Measurements from ENCODE around the gene EHF. TPM values are rescaled to one million over a fixed set of nuclear protein-coding genes. Genes with fewer than 3 reads are reported as not detected.

EHF gene
- total RNA-seq, 3 donors from 2014 or later = 125 to 372 (median 259) TPM

DNA sequence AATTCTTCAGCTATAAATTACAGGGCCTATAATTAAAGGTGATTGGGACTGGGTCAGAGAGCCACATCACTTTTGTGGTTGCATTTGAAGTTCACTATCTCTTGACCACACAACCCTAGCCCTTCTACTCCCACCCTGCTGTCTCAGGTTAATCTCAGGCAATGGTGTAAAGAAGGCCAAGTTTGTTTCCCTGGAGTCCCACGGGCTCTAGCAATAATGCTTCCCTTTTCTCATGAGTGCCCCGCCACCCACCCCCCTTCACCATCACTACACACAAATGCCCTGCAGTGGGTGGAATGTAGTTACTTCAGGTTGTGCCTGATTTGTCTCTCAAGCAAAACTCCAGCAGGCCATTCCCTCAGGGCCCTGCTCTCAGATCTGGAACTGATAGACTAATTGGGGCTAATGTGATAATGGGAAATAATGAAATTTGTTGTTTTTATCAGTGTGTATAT is 1.8 kb upstream of the EHF start:
- no peak overlapping the region for H3K4me3 ChIP-seq
- H3K4me1 ChIP-seq (ENCODE audit: low read depth) = no peaks in the 10 kb centered on the region
- DNase-seq (no peak), ATAC-seq (no peak)
- TF ChIP-seq, protein P1, sequence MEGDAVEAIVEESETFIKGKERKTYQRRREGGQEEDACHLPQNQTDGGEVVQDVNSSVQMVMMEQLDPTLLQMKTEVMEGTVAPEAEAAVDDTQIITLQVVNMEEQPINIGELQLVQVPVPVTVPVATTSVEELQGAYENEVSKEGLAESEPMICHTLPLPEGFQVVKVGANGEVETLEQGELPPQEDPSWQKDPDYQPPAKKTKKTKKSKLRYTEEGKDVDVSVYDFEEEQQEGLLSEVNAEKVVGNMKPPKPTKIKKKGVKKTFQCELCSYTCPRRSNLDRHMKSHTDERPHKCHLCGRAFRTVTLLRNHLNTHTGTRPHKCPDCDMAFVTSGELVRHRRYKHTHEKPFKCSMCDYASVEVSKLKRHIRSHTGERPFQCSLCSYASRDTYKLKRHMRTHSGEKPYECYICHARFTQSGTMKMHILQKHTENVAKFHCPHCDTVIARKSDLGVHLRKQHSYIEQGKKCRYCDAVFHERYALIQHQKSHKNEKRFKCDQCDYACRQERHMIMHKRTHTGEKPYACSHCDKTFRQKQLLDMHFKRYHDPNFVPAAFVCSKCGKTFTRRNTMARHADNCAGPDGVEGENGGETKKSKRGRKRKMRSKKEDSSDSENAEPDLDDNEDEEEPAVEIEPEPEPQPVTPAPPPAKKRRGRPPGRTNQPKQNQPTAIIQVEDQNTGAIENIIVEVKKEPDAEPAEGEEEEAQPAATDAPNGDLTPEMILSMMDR (IDR thresholded peaks at IDR 0.05) = no peak
- intact Hi-C loops (cut with DNase I, micrococcal nuclease) = no loop called here
- no peaks in the 10 kb centered on the region for H3K36me3 ChIP-seq (ENCODE audit: low read depth)
- no peaks in the 10 kb centered on the region for H3K9me3 ChIP-seq

DNA sequence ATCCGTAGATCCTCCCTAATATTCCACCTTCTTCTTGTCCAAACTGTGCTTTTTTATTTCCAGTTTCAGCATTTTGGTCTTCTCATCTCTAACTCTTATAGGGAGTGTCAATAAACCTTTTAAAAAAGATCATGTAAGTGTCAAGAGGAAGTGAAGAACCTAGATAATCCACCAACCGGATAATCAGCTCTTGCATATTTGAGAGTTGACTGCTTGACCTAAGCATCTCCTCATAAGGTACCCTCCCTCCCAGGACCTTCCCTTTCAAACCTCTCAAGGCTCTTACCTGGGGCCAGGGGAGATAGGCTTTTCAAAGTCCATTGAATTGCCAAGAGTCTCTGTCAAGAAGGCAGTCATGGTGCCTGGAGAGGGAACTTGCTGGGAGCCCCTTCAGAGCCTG is 691 bp upstream of the EHF start:
- no peaks in the 10 kb centered on the region for H3K4me1 ChIP-seq (ENCODE audit: low read depth)
- no peak for DNase-seq
- no peaks in the 10 kb centered on the region for H3K9me3 ChIP-seq
- intact Hi-C loops (cut with DNase I, micrococcal nuclease) = no loop called here
- TF ChIP-seq, protein P1 (IDR thresholded peaks at IDR 0.05) = no peak
- H3K4me3 ChIP-seq = no peak overlapping the region
- no peak for ATAC-seq
- no peaks in the 10 kb centered on the region for H3K36me3 ChIP-seq (ENCODE audit: low read depth)

DNA sequence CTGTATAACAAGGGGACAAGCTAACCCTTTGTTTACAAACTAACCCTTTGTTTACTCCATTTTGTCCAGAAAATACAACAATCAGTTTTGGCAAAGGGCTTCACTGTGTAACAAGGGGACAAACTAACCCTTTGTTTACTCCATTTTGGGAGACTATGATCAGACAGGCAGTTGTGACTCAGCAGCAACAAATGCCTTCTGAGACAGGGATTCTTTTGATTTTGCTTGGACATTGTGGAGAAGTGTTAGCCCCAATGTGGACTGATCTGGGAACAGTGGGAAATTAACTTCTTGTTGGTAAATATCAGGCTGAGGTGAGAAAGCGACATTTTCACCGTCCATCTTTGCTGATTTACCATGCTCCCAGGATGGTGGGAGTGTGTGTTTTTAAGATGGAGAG is 983 bp downstream of the EHF start:
- H3K4me3 ChIP-seq = peak overlapping the region; percentile 38
- TF ChIP-seq, protein P1 (IDR thresholded peaks at IDR 0.05) = no peak
- ATAC-seq = no peak

DNA sequence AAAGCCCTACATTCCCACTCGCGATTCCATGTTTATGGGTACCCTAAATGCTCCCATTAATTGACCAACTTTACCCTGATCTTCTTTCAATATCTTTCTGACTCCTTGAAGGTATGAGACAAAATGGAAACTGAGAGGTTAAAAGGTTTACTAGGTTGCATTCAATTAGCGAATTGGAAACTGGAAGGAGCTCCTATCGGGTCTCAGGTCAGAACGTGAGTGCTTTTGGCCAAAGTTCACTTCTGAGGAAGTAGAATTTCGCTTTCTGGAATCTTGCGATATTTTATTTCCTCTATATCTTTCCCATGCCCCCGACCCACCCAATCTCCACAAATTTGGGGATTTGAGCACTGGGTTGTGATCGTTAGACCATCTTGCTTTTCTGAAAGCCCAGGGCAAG is 2.6 kb downstream of the EHF start:
- peak; percentile 39 for ATAC-seq
- intact Hi-C loops (cut with DNase I, micrococcal nuclease) = no loop called here
- no peaks in the 10 kb centered on the region for H3K9me3 ChIP-seq
- peaks cover 10% of the 10 kb centered on the region for H3K4me1 ChIP-seq (ENCODE audit: low read depth)
- DNase-seq = no peak
- TF ChIP-seq, protein P1 (IDR thresholded peaks at IDR 0.05) = no peak
- peak overlapping the region; percentile 7 for H3K4me3 ChIP-seq
- H3K36me3 ChIP-seq (ENCODE audit: low read depth) = no peaks in the 10 kb centered on the region

More for the DNA sequence above, 983 bp downstream of the EHF start:
- Histone ChIP-seq H3K4me1 (ENCODE audit: low read depth) (no peaks in the 10 kb centered on the region), H3K36me3 (ENCODE audit: low read depth) (no peaks in the 10 kb centered on the region), H3K9me3 (no peaks in the 10 kb centered on the region)
- intact Hi-C loops (cut with DNase I, micrococcal nuclease) = no loop called here
- no peak for DNase-seq

DNA sequence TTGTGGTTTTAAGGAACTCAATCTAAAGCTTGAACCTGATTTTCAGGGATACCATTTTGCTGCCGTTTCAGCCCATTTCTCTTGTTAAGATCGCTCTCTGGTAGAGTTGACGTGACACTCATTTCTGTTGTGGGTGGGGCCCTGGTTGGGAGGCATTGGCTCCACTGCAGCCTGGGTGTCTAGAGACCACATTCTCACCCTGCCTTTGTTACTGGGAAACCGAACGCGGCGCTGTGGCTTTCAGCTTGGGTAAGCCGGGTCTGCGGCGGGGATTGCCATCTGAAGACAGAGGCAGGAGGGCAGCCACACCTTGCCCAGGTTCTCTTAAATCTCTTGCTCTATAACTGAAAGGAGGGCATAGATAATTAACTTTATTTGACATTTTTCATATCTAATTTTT is 3.2 kb downstream of the EHF start:
- peak; percentile 50 for ATAC-seq

More for the DNA sequence above, 3.2 kb downstream of the EHF start:
- intact Hi-C loops (cut with DNase I, micrococcal nuclease) = no loop called here
- Histone ChIP-seq H3K36me3 (ENCODE audit: low read depth) (no peaks in the 10 kb centered on the region), H3K9me3 (no peaks in the 10 kb centered on the region), H3K4me3 (peak overlapping the region; percentile 7), H3K4me1 (ENCODE audit: low read depth) (peaks cover 10% of the 10 kb centered on the region)
- TF ChIP-seq, protein P1 (IDR thresholded peaks at IDR 0.05) = no peak
- peak; percentile 74 to 82 (median 82) for DNase-seq
